NCI-H2107 treated with DMSO at 0.1 percent for 48 hours (cell line): ENCODE results near the gene SPATS1.

Experiments
- DNase-seq: peaks from one replicate; lab custom pipeline; 2025; ENCODE audit not compliant: unreplicated experiment; lab: John Stamatoyannopoulos, UW

SPATS1 gene

GRCh38 chr6:44386364-44386928 is 44.0 kb downstream of the SPATS1 start:
- no peak for DNase-seq

- DNase-seq, result no peak
Observed at GRCh38 chr6:44386929-44387345, 44.5 kb downstream of the SPATS1 start.

- DNase-seq, result peak; percentile 92
Observed at GRCh38 chr6:44387346-44388134, 45.1 kb downstream of the SPATS1 start, which contains the start of gene CDC5L. CDC5L (plus strand) TSS chr6:44387706; CDS start chr6:44387824, 118 bp downstream.

GRCh38 chr6:44388135-44388487 is 45.7 kb downstream of the SPATS1 start:
- DNase-seq, result no peak

GRCh38 chr6:44388887-44389286 is 46.4 kb downstream of the SPATS1 start:
- DNase-seq, result no peak

- DNase-seq, result no peak
Observed at GRCh38 chr6:44390158-44390683, 47.8 kb downstream of the SPATS1 start.
